SK-N-SH (cell line): ENCODE measurements around the gene ISCA1. TPM values are rescaled to one million over a fixed set of nuclear protein-coding genes. Genes with fewer than 3 reads are reported as not detected.

Source experiments
- CTCF ChIA-PET: fragments of 300-600, 350-600 bp; formaldehyde crosslinking; extraction: SDS; loops from one replicate; lab custom pipeline; 2021; lab: Yijun Ruan, JAX
- POLR2A ChIA-PET: fragments of 350-600 bp; sonication (Branson Sonifier 250); formaldehyde crosslinking; extraction: SDS; loops from one replicate; lab custom pipeline; 2020; ENCODE audit warnings: antibody characterized with exemption, inconsistent platforms; lab: Yijun Ruan, JAX
- DNase-seq: peaks from one replicate; pipeline ENCODE4 v3.0.0; 2012
- H2AFZ ChIP-seq: fragments of 200-600 bp; sonication (generic); 2 replicates; pipeline ENCODE4 v1.8.1; 2016; ENCODE audit warnings: antibody characterized with exemption, mild to moderate bottlenecking, low read depth
- H3F3A ChIP-seq: fragments of 200-600 bp; sonication (generic); replicated peaks from 2 replicates; pipeline ENCODE3; 2016; ENCODE audit warnings: antibody characterized with exemption, mild to moderate bottlenecking; ENCODE audit not compliant: insufficient read depth
- H3K27ac ChIP-seq, 2 experiments: fragments of 200-500 bp in 1 of 2; fragments of 200-600 bp in 1 of 2; sonication (Bioruptor generic) in 1 of 2; sonication (generic), shearing (Covaris generic) in 1 of 2; 2 replicates each; pipeline versions ENCODE4 v1.5.1 to v1.6.1; 2014 to 2016; ENCODE audit warnings: low read depth in 2 of 2, inconsistent platforms in 1 of 2, low read length in 1 of 2, mild to moderate bottlenecking in 1 of 2, mixed read lengths in 1 of 2
- H3K27me3 ChIP-seq: fragments of 200-600 bp; sonication (generic), shearing (Covaris generic); 2 replicates; pipeline ENCODE4 v1.6.1; 2016; ENCODE audit warnings: mixed run types; ENCODE audit not compliant: insufficient read depth
- H3K36me3 ChIP-seq, 2 experiments: fragments of 200-500 bp in 1 of 2; fragments of 200-600 bp in 1 of 2; sonication (Bioruptor generic) in 1 of 2; sonication (generic) in 1 of 2; replicated peaks in 1 of 2; 2 replicates each; pipeline versions ENCODE3 to v1.5.1; 2014 to 2016; ENCODE audit warnings: low read length in 1 of 2, mild to moderate bottlenecking in 1 of 2; ENCODE audit not compliant: insufficient read depth in 2 of 2, control insufficient read depth in 1 of 2
- H3K4me1 ChIP-seq, 2 experiments: fragments of 200-500 bp in 1 of 2; fragments of 200-600 bp in 1 of 2; sonication (Bioruptor generic) in 1 of 2; sonication (generic), shearing (Covaris generic) in 1 of 2; 2 replicates each; pipeline versions ENCODE4 v1.5.1 to v1.6.1; 2014 to 2016; ENCODE audit warnings: low read depth in 1 of 2, low read length in 1 of 2, mixed run types in 1 of 2; ENCODE audit not compliant: insufficient read depth in 2 of 2, control insufficient read depth in 1 of 2
- H3K4me2 ChIP-seq: fragments of 200-600 bp; sonication (generic), shearing (Covaris generic); 2 replicates; pipeline ENCODE4 v1.6.1; 2017; ENCODE audit warnings: mixed run types
- H3K4me3 ChIP-seq, 2 experiments: fragments of 200-500 bp in 1 of 2; fragments of 200-600 bp in 1 of 2; sonication (Bioruptor generic) in 1 of 2; sonication (generic), shearing (Covaris generic) in 1 of 2; 2 replicates each; pipeline versions ENCODE4 v1.5.1 to v1.8.1; 2014 to 2016; ENCODE audit warnings: low read depth in 2 of 2, inconsistent platforms in 1 of 2, low read length in 1 of 2, mild to moderate bottlenecking in 1 of 2, mixed read lengths in 1 of 2, moderate library complexity in 1 of 2
- H3K79me2 ChIP-seq: fragments of 200-600 bp; sonication (generic); 2 replicates; pipeline ENCODE4 v1.8.1; 2017; ENCODE audit warnings: mild to moderate bottlenecking; ENCODE audit not compliant: insufficient read depth
- H3K9ac ChIP-seq: fragments of 200-600 bp; sonication (generic); 2 replicates; pipeline ENCODE4 v1.6.1; 2017; ENCODE audit warnings: mixed run types
- H3K9me2 ChIP-seq: fragments of 200-600 bp; sonication (generic); 2 replicates; pipeline ENCODE4 v1.6.1; 2017; ENCODE audit warnings: mixed run types
- H3K9me3 ChIP-seq: fragments of 200-600 bp; sonication (generic); 2 replicates; pipeline ENCODE4 v1.6.1; 2017; ENCODE audit warnings: mixed run types, mild to moderate bottlenecking, moderate library complexity
- H4K20me1 ChIP-seq: fragments of 200-600 bp; sonication (generic); 2 replicates; pipeline ENCODE4 v1.6.1; 2017; ENCODE audit warnings: mild to moderate bottlenecking, mixed run types; ENCODE audit not compliant: insufficient read depth
- FOSL2 ChIP-seq: IDR thresholded peaks from 2 replicates; pipeline ENCODE4 v1.4.0; 2012; ENCODE audit warnings: low read depth, mild to moderate bottlenecking, moderate library complexity, borderline replicate concordance
- NFIC ChIP-seq: IDR thresholded peaks from 2 replicates; pipeline ENCODE4 v1.4.0; 2012; ENCODE audit warnings: borderline replicate concordance
- PBX3 ChIP-seq: IDR thresholded peaks from 2 replicates; pipeline ENCODE4; 2012
- POLR2AphosphoS5 ChIP-seq: IDR thresholded peaks from 2 replicates; pipeline ENCODE4 v1.6.1; 2012; ENCODE audit warnings: low read depth, low read length
- REST ChIP-seq: IDR thresholded peaks from 2 replicates; pipeline ENCODE4 v1.6.1; 2012; ENCODE audit warnings: mild to moderate bottlenecking, low read depth, low read length, moderate library complexity
- TCF12 ChIP-seq: IDR thresholded peaks from 2 replicates; pipeline ENCODE4 v1.4.0; 2012
- TEAD4 ChIP-seq: IDR thresholded peaks from 2 replicates; pipeline ENCODE4 v1.4.0; 2012; ENCODE audit warnings: mild to moderate bottlenecking, borderline replicate concordance; ENCODE audit not compliant: insufficient read depth
- USF1 ChIP-seq: IDR thresholded peaks from 2 replicates; pipeline ENCODE4 v1.4.0; 2012; ENCODE audit warnings: low read depth, borderline replicate concordance
- YY1 ChIP-seq: IDR thresholded peaks from 2 replicates; pipeline ENCODE4 v1.4.0; 2012; ENCODE audit warnings: low read depth, mild to moderate bottlenecking
- WGBS: methylation state at CpG from one replicate; pipeline ENCODE4 v1.1.6; 2017; ENCODE audit warnings: low lambda C conversion rate; 5-methylcytosine and 5-hydroxymethylcytosine counted together
- polyA plus RNA-seq, 3 experiments: library from polyadenylated mRNA; depleted of rRNA; stranded (reverse); fragments of >200 nt; gene quantifications; 2 replicates each; pipeline ENCODE4 v1.2.3, GENCODE V29; 2012

ISCA1 gene
- polyA plus RNA-seq, 1 of the 3 experiments (the other 2 are of a cell fraction): 10.9 TPM

GRCh38 chr9:86272221-86272620, 10.1 kb downstream of the ISCA1 start (continued):
- no peak for TF ChIP-seq USF1

GRCh38 chr9:86263876-86264275, 18.5 kb downstream of the ISCA1 start:
- Histone ChIP-seq H3K9me2 (no peaks in the 10 kb centered on the region), H3K27ac (no peak overlapping the region), H3K9me3 (no peaks in the 10 kb centered on the region), H3K4me1 (peaks cover 0 to 2% of the 10 kb centered on the region in 2 experiments; a peak in 1 of 4 replicates), H3K27me3 (no peaks in the 10 kb centered on the region), H3K4me2 (no peak overlapping the region), H4K20me1 (no peaks in the 10 kb centered on the region), H3F3A (no peaks in the 10 kb centered on the region), H3K36me3 (peaks cover 6 to 31% of the 10 kb centered on the region in 2 experiments), H3K9ac (no peak overlapping the region), H3K79me2 (peaks cover 8% of the 10 kb centered on the region), H2AFZ (no peak overlapping the region), H3K4me3 (no peak overlapping the region)
- 97% methylated on average over 6 of the region's 6 CpGs for WGBS
- DNase-seq: no peak
- POLR2A ChIA-PET: no interaction called here
- TF ChIP-seq USF1 (no peak), PBX3 (no peak), NFIC (no peak), POLR2AphosphoS5 (no peak)
- CTCF ChIA-PET: no interaction called here

- peaks cover under 1% of the 10 kb centered on the region; the same call in 1 of the 2 replicates for H3K79me2 ChIP-seq
- no peaks in the 10 kb centered on the region for H4K20me1 ChIP-seq
- DNase-seq: no peak
- H3K4me3 ChIP-seq: no peak overlapping the region
- TF ChIP-seq FOSL2 (no peak), YY1 (no peak), USF1 (no peak), REST (no peak), TEAD4 (no peak), TCF12 (no peak)
- no peak overlapping the region for H3K4me2 ChIP-seq
- H3K9me3 ChIP-seq: no peaks in the 10 kb centered on the region
- WGBS: 73% methylated on average over 4 of the region's 4 CpGs
- no peaks in the 10 kb centered on the region for H3F3A ChIP-seq
- no peak overlapping the region for H3K27ac ChIP-seq
- H3K36me3 ChIP-seq: peaks cover 5 to 31% of the 10 kb centered on the region in 2 experiments
- ChIA-PET CTCF (interaction anchor here (1.2 to 2.0 kb wide), 2 partner anchors 55 to 60 kb away, joined by 3 to 7 read pairs; no protein-coding TSS in a partner anchor), POLR2A (no interaction called here)
- H2AFZ ChIP-seq: no peak overlapping the region
- H3K27me3 ChIP-seq: no peaks in the 10 kb centered on the region
- no peak overlapping the region for H3K9ac ChIP-seq
- no peaks in the 10 kb centered on the region for H3K9me2 ChIP-seq
- H3K4me1 ChIP-seq: peaks cover 0 to 2% of the 10 kb centered on the region in 2 experiments; a peak in 1 of 4 replicates
Observed at GRCh38 chr9:86262492-86262891, 19.8 kb downstream of the ISCA1 start.
